Ovary (tissue), 3 donors: ENCODE data around the gene DNAH8.

Experiments
- CTCF ChIP-seq, 3 donors: fragments of 450-650 bp in 2 of 3; fragments of 200-600 bp in 1 of 3; IDR thresholded peaks; one replicate each; pipeline versions ENCODE4 v1.5.1 to v1.8.0; 2016 to 2022; ENCODE audit warnings: antibody characterized with exemption in 3 of 3, mild to moderate bottlenecking in 1 of 3
- EP300 ChIP-seq: sonication (generic); formaldehyde crosslinking; IDR thresholded peaks from one replicate; pipeline ENCODE4 v1.6.1; 2017; ENCODE audit warnings: antibody characterized with exemption
- donor health status: DM: no; HTN: no; CAD: no.

- TF ChIP-seq CTCF (IDR thresholded peaks at IDR 0.05) (no peak), EP300 (no peak)
Measured at GRCh38 chr6:38938741-38939140, 223.6 kb downstream of the DNAH8 start.
